ENCODE results near the gene NBEA. TPM values are rescaled to one million over a fixed set of nuclear protein-coding genes. Genes with fewer than 3 reads are reported as not detected.

Gene NBEA
- total RNA-seq, 1 experiment from 2014 or later: 4.1 TPM

GRCh38 chr13:35157143-35157755, 215.2 kb downstream of the NBEA start:
- RAD21 ChIA-PET (ENCODE audit: low non-redundant PET in 1 of 2, low total read pairs in 2 of 2, uncharacterized antibody in 2 of 2, unreplicated experiment in 2 of 2): no interaction called here
- H3K27ac ChIP-seq (ENCODE audit: low read depth, low read length): no peak overlapping the region
- H3K27me3 ChIP-seq (ENCODE audit: insufficient read depth, low read length): no peaks in the 10 kb centered on the region
- no peaks in the 10 kb centered on the region for H3K79me2 ChIP-seq (ENCODE audit: insufficient read depth, low read length)
- POLR2A ChIA-PET: no interaction called here
- CTCF ChIA-PET: interaction anchor here (1.8 kb wide), 1 partner anchor 1357 kb away, joined by 4 read pairs; no protein-coding TSS in a partner anchor
- no peaks in the 10 kb centered on the region for H3K9me2 ChIP-seq (ENCODE audit: insufficient read depth)
- H3K4me1 ChIP-seq (ENCODE audit: control insufficient read depth in 1 of 2, insufficient read depth in 2 of 2, low read length in 2 of 2): no peaks in the 10 kb centered on the region
- no TSS peak for BruUV-seq (replicated peaks)
- intact Hi-C loops (cut with micrococcal nuclease): loop anchor here (1.0 to 10.0 kb wide), 5 partner anchors 322 to 1355 kb away; no protein-coding TSS in a partner anchor
- DNase-seq (ENCODE audit: low read depth, low spot score): peak; percentile 38
- H3K9me3 ChIP-seq (ENCODE audit: control insufficient read depth in 1 of 2, insufficient read depth in 1 of 2, low read depth in 1 of 2, low read length in 2 of 2): no peaks in the 10 kb centered on the region
- peak; percentile 75 for ATAC-seq
- H3K9ac ChIP-seq (ENCODE audit: low read length): no peak overlapping the region
- H3K4me2 ChIP-seq (ENCODE audit: low read length): no peak overlapping the region
- TF ChIP-seq EZH2 (IDR thresholded peaks at IDR 0.05) (no peak), CBX3 (IDR thresholded peaks at IDR 0.05; ENCODE audit: low read depth) (no peak), TCF7L2 (IDR thresholded peaks at IDR 0.05; ENCODE audit: borderline replicate concordance, extremely low read depth, insufficient read depth, insufficient read length) (no peak), CEBPB (IDR thresholded peaks at IDR 0.05; ENCODE audit: low read depth) (no peak), CTCF (IDR thresholded peaks at IDR 0.05 in 2 of 3, conservative IDR thresholded peaks at IDR 0.05 in 1 of 3; ENCODE audit: borderline replicate concordance in 1 of 3, insufficient read depth in 1 of 3, low read depth in 2 of 3, low read length in 2 of 3) (peak; percentile 44 to 79 (median 56); a peak in 5 of 6 replicates), REST (IDR thresholded peaks at IDR 0.05; ENCODE audit: low read depth) (no peak), RAD21 (IDR thresholded peaks at IDR 0.05; ENCODE audit: low read depth) (peak; percentile 79)
- no peak overlapping the region for H3K4me3 ChIP-seq (replicated peaks in 1 of 2; ENCODE audit: low read depth in 1 of 2, low read length in 2 of 2)
- H2AFZ ChIP-seq (ENCODE audit: low read depth, low read length, poor library complexity, severe bottlenecking): no peak overlapping the region
- no peaks in the 10 kb centered on the region for H3K36me3 ChIP-seq (ENCODE audit: control insufficient read depth in 1 of 2, insufficient read depth in 2 of 2, low read length in 2 of 2)
- H4K20me1 ChIP-seq (ENCODE audit: insufficient read depth): no peaks in the 10 kb centered on the region
